OCI-LY7 (cell line): Measurements from ENCODE around the gene CTAG1A.

Experiments
- EZH2phosphoT487 ChIP-seq: fragments of 200-600 bp; sonication (generic); IDR thresholded peaks from 2 replicates; pipeline ENCODE4 v1.6.1; 2018; ENCODE audit warnings: low read depth, borderline replicate concordance, mild to moderate bottlenecking, mixed run types, antibody characterized with exemption, low read length, moderate library complexity, mixed read lengths
- TF ChIP-seq, protein P1 (sequence below): fragments of 200-600 bp; sonication (generic); conservative IDR thresholded peaks from 2 replicates; pipeline ENCODE4 v1.5.1; 2014; ENCODE audit warnings: mild to moderate bottlenecking, antibody characterized with exemption, low read length, moderate library complexity, mixed read lengths

DNA sequence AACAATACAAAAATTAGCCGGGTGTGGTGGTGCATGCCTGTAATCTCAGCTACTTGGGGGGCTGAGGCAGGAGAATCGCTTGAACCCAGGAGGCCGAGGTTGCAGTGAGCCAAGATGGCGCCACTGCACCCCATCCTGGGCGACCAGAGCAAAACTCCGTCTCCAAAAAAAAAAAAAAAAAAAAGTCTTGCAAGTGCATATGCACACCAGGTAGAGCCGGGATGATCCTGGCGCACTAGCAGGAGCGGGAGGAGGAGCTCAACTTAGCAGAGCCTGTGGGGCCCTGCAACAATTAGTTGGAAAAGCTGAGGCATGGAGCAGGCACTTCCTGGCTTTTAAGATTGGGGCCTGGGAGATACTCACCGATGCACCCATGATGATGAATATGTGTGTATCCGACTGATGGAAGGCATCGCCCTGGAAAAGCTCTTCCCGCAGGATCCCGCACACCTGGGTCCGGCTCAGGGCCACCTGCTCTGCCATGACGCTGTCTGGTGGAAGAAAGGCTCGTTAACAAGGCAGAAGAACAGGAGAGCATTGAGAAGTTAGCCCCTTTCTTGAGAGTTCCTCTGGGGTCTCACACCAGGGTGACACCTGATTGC is 39.2 kb upstream of the CTAG1A start:
- TF ChIP-seq, protein P1, sequence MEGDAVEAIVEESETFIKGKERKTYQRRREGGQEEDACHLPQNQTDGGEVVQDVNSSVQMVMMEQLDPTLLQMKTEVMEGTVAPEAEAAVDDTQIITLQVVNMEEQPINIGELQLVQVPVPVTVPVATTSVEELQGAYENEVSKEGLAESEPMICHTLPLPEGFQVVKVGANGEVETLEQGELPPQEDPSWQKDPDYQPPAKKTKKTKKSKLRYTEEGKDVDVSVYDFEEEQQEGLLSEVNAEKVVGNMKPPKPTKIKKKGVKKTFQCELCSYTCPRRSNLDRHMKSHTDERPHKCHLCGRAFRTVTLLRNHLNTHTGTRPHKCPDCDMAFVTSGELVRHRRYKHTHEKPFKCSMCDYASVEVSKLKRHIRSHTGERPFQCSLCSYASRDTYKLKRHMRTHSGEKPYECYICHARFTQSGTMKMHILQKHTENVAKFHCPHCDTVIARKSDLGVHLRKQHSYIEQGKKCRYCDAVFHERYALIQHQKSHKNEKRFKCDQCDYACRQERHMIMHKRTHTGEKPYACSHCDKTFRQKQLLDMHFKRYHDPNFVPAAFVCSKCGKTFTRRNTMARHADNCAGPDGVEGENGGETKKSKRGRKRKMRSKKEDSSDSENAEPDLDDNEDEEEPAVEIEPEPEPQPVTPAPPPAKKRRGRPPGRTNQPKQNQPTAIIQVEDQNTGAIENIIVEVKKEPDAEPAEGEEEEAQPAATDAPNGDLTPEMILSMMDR = no peak
- TF ChIP-seq EZH2phosphoT487 = no peak
